Pulmonary artery endothelial cell (primary cell): ENCODE data around the gene ADORA2A. TPM values are rescaled to one million over a fixed set of nuclear protein-coding genes. Genes with fewer than 3 reads are reported as not detected.

Experiments used
- DNase-seq: peaks from one replicate; pipeline ENCODE4 v3.0.0-alpha.2; 2011; ENCODE audit warnings: low read depth, low spot score
- total RNA-seq: library from RNA; depleted of rRNA; stranded (reverse); fragments of >200 nt; gene quantifications from 2 replicates; pipeline ENCODE4 v1.2.3, GENCODE V29; 2014

ADORA2A gene
- total RNA-seq, 1 donor from 2014 or later = 35.5 TPM

DNA sequence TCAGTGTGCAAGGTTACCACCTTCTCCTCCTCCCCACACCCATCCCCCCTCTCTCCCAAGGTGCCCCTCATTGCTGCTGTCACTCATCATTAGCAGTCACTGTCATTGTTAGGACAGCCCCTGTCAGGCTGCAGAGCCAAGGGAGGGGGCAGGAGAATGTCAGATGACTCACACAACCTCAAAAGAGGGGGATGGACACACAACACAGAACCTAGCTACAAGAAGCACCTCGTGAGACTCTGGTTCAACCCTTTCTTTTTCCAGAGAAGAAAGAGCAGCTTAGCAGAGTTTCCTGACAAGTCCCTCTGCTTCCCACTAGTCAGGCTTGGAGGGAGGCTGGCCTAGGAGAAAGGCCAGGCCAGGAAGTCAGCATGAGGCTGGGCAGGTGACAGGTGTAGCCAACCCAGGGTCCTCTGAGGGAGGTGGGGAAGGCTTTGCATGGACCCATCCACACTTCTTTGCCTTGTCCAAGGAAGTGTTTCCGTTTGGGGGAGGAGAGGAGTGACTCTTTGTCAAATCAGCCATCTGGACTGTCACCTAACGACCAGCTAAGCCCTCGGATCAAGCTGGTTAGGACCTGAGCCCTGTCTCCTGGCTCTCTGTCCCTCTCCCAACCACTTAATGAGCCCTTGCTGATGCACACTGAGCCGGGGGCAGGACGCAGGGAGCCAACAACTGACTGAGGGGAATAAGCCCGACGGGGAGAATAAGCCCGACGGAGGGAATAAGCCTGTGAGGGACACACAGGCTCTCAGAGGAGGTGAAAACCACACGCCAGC is 18.3 kb downstream of the ADORA2A start:
- no peak for DNase-seq

DNA sequence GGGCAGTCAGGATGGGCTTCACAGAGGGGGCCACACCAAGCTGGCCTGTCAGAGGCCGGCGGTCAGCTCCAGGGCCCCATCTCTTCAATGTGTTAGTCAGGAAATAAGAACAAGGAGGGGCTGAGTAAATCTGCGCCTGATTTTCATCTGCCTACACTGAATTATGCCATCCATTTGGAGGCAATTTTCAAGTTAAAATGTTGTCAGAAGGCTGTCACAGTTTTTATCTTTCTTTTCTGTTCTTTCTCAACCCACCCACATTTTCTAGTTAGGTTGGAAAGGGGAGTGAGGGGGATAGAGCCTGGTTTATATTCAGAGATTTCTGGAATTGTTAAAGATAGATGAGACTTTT is 18.8 kb downstream of the ADORA2A start:
- DNase-seq = no peak

DNA sequence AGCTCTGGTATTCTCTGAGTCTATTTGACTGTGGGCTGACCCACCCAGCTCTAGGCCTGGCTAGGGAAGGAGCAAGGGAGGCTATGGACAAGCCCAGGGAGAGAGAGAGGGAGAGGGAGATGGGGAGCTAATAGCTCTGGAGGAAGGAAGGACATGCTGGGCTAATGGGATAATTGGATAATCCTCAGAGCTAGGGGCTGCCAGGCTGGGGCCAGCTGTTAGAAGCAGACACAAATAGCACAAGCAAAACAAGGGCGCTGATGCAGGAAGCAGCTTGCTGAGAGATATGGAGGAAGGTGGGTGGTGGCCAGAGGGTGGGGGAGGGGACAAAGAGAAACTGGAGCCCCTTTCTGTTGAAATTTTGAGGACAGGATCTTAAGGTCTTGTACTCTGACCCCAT is 23.2 kb downstream of the ADORA2A start:
- DNase-seq = no peak

DNA sequence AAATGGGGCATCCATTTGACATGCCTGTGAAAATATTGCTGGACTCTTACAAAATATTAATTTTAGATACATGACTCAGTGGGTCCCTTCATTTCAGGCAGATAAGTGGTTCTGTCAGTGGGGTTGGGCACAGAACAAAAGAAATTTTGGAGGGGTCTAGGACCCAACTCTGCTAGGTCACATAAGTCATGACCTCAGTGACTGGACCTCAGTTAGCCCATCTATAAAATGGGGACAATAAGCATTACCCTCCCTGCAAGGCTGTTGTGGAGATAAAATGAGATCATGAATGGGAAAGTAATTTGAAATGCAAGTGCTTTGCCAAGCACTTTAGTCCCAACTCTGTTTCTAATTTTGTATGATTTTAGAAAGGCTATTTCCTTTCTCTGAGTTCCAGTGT is 23.8 kb downstream of the ADORA2A start:
- no peak for DNase-seq

DNA sequence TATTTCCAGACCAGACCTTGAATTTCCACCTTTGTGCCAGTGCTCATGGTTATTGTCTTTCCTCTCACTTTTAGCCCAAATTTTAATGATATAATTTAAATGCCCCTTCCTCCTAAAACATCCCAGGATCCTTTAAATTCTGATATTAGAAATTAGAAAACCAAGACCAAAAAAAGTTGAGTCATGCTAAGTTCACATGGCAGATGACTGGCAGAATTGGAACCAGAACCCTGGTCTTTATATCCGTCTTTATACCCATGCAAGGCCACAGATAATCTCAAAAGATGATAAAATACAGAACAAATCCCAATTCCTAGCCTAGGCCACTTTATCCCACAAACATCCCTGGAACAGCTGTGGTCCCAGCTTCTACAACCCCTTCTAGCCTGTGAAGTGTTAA is 26.5 kb downstream of the ADORA2A start:
- no peak for DNase-seq

DNA sequence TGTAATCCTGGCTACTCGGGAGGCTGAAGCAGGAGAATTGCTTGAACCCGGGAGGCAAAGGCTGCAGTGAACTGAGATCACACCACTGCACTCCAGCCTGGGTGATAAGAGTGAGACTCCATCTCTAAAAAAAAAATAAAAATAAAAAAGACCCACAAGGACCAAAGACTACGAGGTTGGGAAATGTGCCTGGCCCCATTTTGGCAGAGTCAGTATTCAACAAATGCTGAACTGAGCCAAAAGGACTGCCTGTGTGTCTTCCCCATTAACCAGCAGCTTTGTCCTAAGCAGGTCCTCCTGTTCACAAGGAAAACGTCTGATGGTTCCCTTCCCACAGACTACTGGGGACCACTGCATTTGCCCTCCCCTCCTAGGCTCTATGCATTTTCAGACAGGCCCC is 27.6 kb downstream of the ADORA2A start:
- DNase-seq = no peak

DNA sequence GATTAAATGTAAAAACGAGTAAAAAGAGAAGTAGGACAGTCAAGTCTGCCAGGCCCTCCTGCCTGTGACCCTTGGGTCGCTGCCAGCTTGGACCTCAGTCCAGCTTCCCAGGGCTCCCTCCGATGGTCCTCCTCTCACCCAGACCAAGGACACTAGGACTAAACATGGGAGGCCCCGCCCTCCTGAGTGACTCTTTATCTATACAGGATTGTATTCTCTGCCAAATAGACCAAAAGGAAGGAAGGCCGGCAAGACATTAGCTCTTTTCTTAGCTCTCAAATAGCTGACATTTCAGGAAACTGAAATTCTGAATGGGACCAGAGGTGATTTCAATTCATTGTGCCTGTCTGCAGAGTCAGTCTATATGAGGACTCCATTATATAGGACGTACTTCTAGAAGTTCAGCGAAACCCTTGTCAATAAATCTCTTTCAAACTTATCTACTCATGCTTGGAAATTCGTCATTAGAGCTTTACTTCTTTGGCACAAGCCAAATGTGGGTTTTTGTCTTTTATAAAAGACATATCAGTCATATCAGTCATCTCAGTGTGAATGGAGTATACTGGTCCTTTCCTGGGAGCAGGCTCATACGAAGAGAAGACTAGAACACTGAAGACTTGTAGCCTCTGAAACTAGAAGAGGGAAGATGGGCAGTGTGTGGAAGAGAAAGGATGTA is 28.5 kb downstream of the ADORA2A start:
- no peak for DNase-seq

DNA sequence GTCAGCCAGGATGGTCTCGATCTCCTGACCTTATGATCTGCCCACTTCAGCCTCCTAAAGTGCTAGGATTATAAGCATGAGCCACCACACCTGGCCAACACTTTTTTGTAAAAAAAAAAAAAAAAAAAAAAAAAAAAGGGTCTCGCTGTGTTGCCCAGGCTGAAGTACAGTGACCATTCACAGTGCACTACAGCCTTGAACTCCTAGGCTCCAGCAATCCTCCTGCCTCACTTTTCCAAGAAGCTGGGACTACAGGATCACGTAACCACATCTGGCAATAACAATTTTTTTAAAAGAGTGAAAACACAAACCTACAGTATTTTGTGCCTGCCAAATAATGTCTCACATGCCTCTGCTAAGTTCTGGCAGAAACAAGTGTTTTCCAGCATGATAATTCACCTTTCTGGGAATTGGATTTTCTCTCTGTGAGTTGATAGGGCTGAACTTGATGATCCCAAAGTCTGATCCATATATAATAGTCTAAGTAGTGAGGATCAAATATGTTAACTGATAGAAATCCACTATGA is 30.6 kb downstream of the ADORA2A start:
- no peak for DNase-seq

DNA sequence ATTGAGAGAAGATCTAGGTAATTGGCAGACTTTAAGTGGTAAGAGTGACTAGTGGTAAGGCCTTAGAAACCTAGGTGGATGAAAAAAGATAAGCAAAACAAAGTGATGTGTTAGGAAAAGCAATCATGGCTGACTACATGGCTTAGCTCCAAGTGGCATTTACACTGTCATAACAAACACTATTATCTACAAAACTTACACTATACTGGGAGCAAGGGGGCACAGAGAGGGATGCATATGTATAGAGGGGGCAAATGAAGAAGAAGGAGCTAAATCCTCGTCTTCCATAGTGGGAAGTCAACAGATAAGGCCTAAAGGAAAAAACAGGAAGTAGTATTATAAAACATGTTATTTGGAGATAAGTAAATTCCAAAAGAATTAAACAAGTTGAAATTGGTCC is 32.5 kb downstream of the ADORA2A start:
- no peak for DNase-seq

DNA sequence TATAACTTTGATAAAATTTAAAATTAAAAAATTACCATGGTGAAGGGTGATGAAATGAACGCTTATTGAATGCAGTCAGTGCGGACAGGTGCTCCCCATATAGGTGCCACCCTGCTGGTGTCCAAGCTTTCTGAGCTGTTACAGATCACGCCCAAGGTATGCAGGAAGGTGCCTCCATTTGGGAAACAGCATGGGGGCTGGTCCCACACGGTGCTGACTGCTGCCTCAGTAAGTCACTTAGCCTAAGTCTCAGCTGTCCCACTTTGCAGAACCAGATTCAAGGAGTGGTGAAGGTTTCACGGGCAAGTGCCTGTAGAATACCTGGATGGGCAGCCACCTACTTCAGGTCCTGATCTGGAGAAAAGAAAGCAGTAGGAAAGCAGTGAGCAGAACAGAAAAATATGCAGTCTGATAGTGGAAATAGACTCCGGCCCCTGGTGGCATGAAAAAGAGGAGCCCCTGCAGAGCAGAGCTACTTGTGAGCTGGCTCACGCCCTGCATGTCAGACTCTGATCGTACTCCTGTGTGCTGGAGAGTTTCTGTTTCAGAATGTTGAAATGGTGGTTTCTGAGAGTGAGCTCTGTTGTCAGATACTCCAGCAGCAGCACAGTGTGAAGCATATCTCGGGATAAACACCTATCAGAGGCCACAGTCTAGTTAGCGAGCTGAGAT is 33.2 kb downstream of the ADORA2A start:
- no peak for DNase-seq

DNA sequence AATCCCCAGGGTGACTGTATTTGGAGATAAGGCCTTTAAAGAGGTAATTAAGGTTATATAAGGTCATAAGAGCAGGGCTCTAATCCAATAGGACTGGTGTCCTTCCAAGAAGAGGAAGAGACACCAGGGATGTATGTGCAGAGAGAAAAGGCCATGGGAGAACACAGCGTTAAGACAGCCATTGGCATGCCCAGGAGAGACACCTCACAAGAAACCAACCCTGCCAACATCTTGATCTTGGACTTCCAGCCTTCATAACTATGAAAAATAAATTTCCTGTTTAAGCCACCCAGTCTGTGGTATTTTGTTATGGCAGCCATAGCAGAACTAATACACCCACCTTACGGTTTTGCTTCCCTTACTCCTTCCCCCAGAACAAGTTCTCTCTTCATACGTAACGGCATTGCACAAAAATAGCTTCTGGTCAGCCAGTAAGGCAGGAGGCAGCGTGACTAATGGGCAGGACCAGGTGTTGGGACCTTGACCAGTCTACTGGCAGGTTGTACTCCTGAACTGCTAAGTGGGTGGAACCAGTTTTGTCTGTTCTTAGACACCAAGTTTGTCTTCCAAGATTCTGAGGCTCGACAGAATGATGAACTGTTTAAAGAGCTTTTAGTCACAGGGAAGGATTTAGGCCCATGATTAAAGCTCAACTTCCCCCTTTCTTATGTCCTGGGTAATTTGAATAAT is 35.8 kb downstream of the ADORA2A start:
- no peak for DNase-seq

DNA sequence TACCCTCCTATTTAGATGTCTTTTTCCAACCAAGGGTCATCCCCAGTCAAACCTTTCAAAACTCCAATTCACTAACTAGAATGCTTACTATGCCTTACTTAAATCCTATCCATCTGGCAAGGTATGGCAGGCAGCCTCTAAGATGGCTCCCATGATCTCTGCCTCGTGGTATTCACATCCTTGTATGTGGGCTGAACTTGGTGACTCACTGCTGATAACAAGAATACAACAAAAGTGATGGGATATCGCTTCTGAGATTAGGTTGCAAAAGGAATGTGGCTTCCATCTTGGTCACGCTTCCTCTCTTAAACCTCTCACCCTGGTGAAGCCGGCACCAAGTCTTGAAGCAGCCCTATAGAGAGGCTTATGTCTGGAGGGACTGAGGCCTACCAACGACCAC is 38.2 kb downstream of the ADORA2A start:
- peak; percentile 63 for DNase-seq

DNA sequence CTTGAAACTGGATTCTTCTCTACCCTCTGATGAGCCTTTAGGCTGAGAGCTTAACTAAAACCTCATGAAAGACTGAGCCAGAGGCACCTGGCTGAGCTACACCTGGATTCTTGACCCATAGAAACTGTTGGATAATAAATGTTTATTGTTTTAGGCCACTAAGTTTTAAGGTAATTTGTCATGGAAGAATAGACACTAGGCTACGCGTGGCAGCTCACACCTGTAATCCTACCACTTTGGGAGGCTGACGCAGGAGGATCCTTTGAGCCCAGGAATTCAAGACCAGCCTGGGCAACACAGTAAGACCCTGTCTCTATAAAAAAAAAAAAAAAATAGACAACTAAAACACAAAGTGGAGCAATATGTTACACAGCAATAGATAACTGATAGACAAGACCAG is 38.6 kb downstream of the ADORA2A start:
- no peak for DNase-seq

DNA sequence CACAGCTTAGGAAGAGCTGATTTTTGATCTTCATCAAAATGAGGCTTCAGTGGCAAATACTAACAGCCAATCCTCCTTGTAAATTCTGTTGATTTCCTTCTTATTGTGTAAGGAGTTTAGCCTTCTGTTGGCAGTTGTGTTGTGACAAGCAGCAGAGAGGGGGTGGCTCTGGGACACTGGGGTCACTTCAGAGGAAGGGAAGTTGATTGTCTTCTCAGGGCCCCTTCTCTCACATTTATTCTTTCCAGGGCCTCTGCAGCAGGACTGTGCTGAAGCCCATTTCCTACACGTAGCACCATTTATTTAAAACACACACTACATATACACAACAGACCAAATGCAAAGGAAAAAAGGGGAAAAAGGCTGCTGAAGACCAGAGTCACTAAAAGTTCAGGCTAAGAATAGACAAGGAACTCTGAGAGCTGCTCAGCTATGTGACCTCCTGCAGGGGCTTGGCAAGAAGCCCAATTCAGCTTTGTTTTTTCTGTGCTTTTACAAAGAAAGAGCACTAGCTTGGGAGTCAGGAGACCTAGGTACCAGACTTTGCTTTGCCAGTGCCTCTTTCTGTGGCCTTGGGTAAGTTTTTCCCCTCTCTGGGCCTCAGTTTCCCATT is 39.4 kb downstream of the ADORA2A start:
- DNase-seq = peak; percentile 69

DNA sequence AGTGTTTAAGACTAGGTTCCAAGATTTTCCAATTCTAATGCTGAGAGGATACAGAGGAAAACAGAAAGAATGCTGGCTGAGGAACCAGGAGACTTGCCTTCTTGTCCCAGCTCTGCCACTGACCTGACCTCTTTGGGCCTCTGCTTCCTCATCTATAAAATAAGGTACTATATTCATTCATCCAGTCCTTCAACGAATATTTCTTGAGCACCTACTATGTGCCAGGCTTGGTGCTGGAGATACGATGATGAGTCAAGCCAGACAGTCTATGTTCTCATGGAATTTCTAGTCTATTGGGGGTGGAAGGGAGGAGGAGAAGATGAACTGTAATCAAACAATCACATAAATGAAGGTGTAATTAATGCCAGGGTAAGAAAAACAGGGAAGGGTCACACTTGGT is 39.9 kb downstream of the ADORA2A start:
- DNase-seq = no peak

DNA sequence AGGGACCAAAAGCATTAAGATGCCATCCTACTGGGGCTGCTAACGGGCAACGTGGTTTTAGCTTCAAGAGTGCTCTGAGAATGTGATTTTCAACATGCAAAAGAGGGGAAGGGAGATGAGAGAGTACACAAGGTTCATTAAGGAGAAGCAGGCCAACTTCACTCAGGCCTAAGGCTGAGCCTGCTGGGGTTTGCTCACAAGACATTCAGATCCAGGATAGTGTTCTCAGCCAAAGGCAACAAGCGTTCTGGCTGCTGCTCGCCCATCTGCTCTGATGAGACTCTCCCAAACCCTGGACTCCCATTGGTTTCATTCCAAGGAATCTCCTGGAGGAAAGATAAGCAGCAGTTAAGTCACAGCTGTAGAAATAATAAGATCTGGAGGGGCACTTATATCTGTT is 44.2 kb downstream of the ADORA2A start:
- peak; percentile 60 for DNase-seq

DNA sequence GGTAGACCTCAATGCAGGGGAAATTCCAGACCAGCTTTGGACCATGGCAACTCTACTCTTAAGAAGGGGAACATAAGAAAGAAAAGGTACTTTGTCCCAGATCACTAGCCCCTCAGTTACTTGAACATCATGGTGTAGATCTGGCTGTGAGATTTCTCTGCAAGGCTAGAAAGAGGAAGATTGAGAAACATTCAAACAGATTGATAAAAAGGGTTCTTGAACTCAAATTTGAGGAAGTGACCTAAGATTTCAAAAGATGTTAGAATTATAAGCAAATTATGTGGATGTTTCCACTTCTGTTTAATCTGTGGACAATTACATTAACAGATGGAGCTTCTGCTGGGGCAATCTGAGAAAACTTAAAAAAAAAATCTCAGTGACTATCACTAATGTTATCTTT is 45.9 kb downstream of the ADORA2A start:
- no peak for DNase-seq

DNA sequence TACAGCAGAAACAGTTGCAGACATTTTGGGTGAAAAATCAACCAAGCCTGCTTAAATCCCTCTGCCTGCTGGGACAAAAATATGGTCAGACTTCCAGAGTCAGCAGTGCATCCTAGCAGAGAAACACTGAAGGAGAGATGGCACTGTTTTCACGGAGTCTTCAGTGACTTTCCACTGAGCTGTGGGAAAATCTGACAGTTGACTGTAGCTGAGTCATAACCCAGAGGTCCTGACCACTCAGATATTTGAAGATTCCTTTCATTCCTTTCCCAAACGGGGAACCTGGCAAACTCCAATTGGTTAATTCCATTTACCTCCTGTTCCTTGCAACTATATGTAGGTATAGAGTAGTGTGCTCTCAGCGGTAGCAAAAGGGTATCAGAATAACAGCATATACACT is 46.8 kb downstream of the ADORA2A start:
- DNase-seq = peak; percentile 53

DNA sequence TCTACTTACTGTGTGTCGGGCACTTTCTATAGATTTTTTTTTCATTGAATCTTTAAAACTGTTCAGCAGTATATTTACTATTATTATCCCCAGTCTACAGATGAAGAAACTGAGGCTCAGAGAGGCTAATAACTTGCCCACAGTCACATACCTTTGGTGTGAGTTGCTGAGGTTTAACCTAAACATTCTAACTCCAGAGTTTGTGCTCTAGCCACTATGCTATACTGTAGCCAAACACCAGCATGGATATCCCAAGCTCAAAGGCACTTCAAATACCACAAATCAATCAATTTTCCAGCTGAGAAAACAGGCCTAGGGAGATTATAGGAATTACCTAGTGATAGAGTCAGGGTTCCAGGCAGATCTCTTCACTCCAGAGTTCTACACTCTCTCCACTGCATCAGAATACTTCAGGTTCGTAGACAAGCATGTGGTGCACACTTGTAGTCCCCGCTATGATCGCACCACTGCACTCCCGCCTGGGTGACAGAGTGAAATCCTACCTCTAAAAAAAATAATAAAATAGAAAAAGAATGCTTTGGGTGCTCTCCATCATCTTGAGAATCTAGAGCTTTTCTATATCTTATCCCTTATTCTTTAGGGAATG is 47.4 kb downstream of the ADORA2A start:
- no peak for DNase-seq

DNA sequence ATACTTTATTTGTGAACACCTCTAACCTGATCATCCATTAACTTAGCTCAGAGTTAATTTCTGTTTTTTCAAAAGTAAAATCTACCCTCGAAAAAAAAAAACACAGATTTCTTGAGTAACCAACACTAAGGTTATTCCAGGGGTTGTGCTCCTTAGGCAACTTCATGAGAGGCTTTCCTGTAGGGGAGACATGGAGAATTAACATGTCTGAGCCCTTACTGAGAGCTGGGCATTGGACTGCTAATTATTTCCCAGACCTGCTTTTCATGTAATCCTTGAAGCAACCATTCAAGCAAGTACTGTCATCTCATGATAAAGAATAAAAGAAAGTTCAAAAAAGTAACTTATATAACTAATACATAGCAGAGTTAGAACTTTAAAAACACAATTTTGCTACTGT is 54.2 kb downstream of the ADORA2A start:
- DNase-seq = no peak

DNA sequence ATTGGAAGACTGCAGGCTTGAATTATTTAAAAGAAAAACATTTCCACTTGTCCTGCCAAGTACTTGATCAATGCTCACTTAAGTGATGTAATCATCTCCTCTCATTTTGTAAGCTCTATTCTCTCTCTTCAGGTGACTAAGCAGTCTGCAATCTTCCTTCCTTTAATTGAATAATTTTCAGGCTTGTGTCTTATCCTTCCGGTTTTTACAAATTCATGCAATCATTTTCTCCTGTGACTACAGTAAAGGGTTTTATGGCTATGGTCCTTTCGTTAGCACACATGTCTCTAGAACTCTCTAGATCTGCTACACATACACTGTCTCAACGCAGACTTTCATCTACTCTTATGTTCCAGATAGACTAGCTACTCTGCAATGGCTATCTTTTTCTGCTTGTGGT is 55.2 kb downstream of the ADORA2A start:
- no peak for DNase-seq
